M059J (cell line): ENCODE results near the gene SACS. TPM values are rescaled to one million over a fixed set of nuclear protein-coding genes. Genes with fewer than 3 reads are reported as not detected.
A peak's percentile ranks its signal among the peaks of the same experiment; 100 is the strongest.

Source experiments
- DNase-seq: peaks from one replicate; pipeline ENCODE4 v3.0.0-alpha.2; 2012; ENCODE audit warnings: low read depth
- total RNA-seq: library from RNA; depleted of rRNA; stranded (reverse); fragments of >200 nt; shearing (Covaris generic); gene quantifications from 2 replicates; pipeline ENCODE4 v1.2.3, GENCODE V29; 2014; rRNA removed

Gene SACS
- total RNA-seq, result 29.0 and 42.8 TPM in 2 replicates

DNA sequence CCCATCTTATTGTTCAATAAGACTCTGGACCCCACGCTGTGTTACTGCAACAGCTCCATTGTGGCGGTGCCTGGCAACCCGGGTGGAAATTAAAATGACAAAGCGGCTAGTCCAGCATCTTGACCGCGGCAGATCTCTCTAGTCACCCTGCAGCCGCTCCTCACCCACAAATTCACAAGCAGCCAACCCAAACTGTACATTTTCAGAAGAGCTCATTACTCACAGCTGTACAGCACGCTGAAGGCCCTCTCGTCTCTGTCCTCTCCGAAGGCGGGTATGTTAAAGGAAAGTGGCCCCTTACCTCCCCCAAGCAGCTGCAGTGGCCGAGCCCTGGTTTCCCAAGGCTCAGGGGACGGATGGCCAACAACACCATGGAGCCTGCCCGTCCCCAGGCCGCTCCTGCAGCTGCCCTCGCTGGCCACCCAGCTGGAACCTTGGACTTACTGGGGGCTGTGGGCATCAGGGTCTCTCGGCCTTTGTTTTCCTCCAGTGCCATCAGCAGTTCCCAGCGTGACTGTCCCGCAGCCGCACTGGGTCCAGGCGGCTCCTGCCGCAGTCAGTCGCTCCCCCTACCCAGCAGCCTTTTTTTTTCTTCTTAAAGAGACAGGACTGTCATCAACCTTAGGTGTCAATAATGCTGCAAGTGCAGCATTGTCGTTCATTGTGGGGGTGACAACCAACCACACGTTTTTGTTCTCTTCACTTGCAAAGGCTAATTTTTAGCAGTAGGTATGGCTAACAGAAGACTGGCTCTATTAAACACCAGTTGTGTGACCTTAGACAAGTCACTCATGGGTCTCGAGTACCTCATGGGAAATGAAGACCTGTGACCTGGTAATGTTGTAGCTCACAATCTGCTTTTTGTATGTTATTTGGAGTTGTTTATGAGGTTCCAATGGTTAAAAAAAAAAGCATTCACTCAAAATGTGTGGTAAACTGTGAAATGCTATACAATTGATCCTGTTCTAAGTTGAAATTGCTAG is at the start of gene SACS:
Gene SACS (minus strand): TSS at position 532 of the 983 bp plus-strand sequence. CDS start 22,463 bp downstream, outside the sequence.
- peak; percentile 78 for DNase-seq

DNA sequence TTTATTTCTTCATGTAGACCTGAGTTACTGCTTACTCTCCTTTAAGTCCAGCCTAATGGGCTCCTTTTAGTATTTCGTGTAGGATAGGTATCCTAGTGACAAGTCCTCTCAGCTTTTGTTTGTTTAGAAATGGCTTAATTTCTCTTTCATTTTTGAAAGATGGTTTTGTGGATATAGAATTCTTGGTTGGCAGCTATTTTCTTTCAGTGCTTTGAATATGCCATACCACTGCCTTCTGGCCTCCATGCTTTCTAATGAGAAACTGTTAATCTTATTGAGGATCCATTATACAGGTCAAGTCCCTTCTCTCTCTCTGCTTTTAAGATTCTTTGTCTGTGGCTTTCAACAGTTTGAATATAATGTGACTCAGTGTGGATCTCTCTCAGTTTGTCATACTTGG is 46.8 kb upstream of the SACS start:
- no peak for DNase-seq

- no peak for DNase-seq
Observed at GRCh38 chr13:23477101-23477500, 43.6 kb upstream of the SACS start.

DNA sequence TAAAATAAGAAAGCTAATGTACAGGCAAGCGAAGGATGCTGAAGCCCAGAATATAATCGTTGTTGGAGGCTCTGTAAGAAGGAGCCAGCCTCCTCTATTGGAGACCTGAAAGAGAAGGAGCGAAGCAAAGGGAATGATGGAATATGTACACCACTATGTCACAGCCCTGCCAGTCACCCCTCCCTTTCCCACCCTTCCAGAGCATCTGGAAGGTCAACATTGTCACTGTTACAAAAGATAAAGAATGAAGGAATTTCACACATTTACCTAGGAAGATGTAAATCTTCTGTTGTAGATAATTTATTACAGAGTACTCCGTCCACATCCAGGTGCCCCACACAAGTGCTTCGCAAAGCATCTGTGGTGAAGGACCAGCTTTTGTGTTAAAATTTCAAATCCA is 39.7 kb upstream of the SACS start:
- DNase-seq, result no peak

GRCh38 chr13:23472189-23472588 is 38.7 kb upstream of the SACS start:
- DNase-seq, result no peak

DNA sequence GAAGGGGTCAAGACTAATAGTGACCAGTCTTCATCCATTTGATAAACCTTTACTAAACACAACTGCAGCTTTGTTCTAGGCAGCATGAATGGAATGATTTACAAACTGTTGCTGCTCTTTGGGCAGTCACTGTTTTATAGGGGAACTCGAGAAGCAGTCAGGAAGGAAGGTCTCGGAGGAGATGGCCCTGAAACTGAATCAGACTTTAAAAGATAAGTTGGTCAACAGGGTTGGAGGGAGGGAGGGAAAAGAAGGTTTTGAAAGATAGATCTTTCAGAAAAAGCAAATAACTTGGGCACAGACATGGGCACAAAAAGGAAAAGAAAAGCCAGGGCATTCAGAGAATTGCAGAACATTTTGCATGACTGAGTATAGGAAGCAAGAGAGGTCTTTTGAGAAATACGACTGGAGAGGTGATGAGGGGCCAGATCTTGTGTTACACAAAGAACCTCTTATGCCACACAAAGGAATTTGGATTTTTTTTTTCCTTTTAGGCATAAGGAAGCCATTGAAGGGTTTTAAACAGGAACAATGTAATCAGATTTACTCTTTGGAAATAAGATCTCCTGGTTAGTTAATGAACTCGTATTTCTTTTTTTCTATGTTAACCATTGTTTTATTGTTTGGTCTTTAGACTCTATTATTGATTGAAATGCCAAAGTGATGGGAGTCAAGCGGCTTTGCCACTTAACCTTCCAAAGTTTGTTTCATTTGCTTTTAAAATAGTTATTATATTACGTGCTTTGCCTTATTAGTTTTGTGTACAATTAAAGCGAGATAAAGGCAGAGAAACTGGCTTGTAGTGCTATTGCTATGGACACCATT is 37.5 kb upstream of the SACS start:
- DNase-seq, result peak; percentile 55

- DNase-seq, result peak; percentile 63
Observed at GRCh38 chr13:23469951-23470421, 36.5 kb upstream of the SACS start.

GRCh38 chr13:23468811-23469210 is 35.3 kb upstream of the SACS start:
- no peak for DNase-seq

GRCh38 chr13:23467932-23468278 is 34.4 kb upstream of the SACS start:
- DNase-seq, result no peak

DNA sequence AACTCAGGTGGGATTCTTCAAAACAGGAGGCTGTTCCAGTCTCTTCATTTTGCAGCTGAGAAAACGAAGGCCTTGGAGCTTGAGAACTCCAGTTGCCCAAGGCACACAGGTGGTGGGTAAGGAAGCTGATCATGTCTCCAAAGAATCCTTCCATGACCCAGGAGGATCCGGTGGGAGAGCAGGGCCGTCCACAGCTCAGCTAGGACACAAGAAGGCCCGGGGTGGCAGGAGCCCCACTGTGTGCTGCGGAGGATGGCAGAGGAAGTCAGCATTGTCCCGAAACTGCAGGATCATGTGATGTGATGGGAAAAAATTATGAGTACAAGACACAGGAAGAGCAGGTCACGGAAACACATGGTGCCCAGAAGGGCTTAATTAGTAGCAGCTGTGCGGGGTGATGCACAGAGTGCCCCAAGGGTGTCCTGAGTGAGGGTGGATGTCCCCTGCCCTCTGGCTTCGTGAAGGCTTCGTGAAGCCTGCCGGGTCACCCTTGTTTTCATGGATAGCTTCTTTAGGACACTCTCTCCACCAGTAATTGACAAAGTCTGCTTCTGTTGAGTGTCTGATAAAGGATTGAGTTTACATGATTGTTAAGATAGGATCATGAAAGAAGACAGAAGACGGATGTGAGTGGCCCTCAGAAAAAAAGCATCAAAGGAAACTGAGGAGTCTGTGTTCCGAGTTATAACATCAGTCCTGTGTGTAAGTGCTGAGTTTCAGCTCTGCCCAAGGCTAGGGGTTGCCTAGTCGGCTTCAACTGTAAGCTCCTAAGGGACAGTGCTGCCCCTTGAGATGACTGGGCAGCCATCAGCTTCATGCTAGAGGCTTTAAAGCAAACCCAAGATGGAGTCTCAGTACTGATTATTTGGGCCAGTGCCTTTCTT is 33.8 kb upstream of the SACS start:
- DNase-seq, result peak; percentile 67

- DNase-seq, result peak; percentile 83
Observed at GRCh38 chr13:23466144-23467002, 32.9 kb upstream of the SACS start.

DNA sequence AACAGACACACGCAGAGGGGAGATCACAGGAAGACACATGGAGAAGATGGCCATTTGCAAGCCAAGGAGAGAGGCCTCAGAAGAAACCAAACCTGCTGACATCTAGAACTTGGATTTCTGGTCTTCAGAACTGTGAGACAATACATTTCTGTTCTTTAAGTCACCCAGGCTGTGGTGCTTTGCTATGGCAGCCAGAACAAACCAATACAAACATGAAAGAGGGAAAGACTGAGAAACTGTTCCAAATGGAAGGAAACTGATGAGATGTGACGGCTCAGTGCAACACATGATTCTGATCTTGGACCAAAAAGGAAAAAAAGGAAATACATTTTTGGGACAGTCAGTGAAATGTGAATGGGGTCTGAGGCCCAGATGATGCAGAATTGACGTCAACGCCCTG is 30.2 kb upstream of the SACS start:
- DNase-seq, result peak; percentile 43

- peak; percentile 57 for DNase-seq
Observed at GRCh38 chr13:23462815-23463559, 29.5 kb upstream of the SACS start.

GRCh38 chr13:23461544-23461943 is 28.0 kb upstream of the SACS start:
- no peak for DNase-seq

- no peak for DNase-seq
Observed at GRCh38 chr13:23460921-23461320, 27.4 kb upstream of the SACS start.

GRCh38 chr13:23460309-23460708 is 26.8 kb upstream of the SACS start:
- DNase-seq, result no peak

DNA sequence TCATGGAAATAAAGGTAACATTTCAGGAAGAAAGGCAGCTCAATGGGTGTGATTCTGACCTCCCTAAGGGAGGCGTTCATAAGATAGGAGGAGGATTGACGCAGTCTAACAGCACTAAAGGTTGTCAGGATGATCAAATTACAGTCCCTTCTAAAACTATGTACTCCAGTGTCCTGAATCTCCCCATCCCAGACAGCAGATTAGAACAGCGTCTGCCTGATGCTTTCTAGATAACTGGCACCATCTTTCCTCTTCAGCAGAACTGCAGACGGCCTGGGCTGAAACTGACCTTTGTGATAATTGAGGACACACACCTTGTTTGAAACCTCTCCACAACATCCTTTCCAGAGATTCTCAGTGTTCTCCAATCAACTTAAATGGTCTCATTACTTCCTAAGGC is 25.5 kb upstream of the SACS start:
- DNase-seq, result no peak

DNA sequence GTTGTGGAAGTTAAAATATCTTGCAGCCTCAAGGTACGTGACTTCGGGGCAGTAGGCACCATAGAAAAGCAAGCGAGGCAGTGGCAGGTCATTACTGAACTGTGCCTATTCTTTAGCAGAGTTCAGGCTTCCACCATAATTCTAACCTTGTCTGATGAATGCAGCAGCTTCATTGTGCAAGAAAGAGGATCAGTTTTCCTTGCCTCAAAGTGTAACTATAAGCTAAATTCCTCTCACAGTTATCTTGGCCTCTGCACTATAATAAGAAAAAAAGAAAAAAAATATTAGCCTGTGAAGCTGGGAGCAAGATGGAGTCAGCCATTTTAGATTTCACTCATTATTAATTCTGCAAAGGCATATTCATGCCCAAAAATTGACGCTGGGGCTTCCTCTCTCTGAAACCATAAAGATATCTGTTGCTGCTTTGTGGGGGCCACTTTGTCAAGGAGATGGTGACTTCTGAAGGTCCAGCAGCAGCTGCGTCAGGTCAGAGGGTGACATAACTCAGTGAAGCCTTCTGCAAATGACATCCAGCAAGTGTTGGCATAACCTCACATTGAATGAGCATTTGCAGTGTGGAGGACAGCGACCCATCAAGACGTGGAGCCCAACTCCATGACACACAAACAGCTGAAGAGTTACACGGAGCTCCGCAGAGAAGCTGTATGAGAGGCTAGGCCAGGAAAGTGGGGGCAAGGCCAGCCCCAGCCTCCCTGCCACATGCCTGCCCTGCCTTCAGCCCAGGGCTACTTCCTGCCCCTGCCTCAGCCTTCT is 23.1 kb upstream of the SACS start:
- DNase-seq, result no peak
